GM19043 (cell line): ENCODE measurements around the gene MED15.

Experiments
- ATAC-seq: cut with Tn5 transposase; IDR thresholded peaks from one replicate; pipeline ENCODE4 v1.9.1; 2021; ENCODE audit warnings: low read depth; ENCODE audit not compliant: unreplicated experiment

MED15 gene

DNA sequence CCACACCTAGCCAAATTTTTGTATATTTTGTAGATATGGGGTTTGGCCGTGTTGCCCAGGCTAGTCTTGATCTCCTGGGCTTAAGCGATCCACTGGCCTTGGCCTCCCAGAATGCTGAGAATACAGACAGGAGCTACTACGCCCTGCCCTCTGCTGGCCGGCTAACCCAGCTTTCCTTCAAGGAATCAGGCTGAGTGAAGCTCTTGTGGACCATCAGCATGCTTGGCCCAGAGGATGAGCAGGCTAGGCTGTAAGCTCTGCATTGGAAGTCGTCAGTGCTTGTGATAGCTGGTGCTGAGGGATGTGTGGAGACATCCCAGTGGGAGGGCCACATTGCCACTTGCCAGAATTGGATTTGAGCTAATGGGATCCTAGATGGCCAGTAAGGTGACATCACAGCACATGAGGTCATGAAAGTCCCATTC is 60.6 kb downstream of the MED15 start:
- no peak for ATAC-seq

GRCh38 chr22:20568502-20569058 is 61.2 kb downstream of the MED15 start:
- no peak for ATAC-seq

DNA sequence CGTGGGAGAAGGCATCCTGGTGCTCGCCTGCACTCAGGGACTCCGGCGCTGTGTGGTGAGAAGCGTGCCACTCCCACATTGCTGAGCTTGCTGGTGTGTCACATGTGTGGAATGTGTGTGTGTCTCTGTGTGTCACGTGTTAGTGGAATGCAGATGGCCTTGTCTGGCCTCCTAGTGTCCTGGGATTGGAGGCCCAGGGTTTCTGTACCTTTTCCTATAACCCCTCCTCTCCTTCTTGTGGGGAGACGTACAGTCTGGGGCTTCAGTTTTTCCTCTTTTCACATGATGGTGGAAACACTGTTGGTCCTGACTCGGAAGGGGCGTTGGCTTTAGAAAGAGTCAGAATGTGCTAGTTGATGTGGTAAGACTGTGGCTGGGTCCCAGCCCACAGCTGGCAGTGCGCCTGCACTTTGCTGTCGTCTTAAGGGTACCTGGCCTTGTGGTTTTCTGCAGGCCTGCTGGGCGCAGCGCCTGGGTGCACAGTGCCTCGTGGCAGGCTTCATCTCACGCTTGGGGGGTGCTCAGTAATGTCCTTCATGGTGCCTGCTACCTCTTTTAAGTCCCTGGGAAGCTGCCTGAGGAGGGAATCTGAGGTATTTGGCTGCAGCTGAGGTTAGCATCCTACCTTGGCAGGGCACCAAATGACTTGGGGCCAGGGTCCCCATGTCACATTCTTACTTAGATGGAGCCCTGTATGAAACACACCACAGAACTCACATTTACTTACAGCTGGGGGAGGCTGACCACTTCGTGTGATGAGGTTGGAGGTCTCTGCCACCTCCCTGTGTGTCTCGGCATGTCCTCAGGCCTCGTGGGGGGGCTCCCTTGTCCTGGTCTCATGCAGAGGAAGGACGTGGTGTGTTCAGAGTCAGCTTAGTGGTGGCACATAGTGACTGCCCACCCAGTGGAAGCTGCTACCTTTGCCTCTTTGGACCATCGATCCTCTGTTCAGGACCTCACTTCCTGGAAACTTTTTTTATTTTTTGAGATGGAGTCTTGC is 61.9 kb downstream of the MED15 start:
- ATAC-seq = no peak

DNA sequence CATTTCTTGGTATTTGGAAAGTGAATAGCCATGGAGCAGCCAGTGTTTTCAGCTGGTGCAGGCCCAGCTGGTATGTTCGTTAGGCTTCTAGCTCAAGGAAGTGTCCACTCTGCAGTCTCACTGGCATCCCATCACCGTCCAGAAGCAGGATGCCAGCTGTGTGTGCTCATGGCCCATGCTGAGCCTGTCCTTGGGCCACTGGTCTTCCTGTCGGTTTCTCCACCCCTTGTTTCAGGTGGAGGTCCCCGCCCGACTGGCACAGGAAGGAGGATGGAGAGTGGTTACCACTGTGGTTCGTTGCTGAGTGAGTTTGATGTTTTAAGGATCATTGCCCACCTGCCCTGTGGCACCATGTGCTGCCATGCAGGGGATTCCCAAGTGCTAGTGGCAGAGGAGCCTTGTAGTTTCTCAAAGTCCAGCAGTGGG is 63.7 kb downstream of the MED15 start:
- no peak for ATAC-seq

- ATAC-seq = no peak
These were observed 64.2 kb downstream of the MED15 start for GRCh38 chr22:20571531-20572007.

DNA sequence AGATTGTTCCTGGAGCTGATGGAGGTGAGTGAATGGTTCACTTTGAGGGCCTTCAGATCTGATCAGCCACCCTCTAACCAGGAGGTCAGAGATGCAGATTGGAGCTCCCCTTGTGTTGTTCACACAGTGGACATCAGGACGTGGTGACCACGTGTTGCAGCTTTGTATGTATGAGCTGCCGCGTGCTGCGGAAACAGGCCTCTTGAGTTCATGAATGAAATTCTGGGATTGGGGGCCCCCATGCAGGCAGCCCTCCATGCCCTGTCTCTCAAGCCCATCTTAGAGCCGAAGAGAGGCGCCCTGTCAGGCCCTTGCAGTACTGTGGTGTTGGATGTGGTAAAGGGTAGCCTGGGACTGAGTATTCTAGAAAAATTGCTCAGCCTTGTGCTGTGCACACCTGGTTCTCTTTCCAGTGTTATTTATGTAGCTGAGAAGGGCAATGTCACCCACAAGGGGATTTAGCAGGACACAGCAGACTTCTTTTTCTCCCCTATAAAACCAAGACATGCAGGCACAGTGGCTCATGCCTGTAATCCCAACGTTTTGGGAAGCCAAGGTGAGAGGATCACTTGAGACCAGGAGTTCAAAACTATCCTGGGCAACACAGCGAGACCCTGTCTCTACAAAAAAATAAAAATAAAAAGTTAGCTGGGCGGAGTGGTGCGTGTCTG is 64.9 kb downstream of the MED15 start:
- no peak for ATAC-seq

DNA sequence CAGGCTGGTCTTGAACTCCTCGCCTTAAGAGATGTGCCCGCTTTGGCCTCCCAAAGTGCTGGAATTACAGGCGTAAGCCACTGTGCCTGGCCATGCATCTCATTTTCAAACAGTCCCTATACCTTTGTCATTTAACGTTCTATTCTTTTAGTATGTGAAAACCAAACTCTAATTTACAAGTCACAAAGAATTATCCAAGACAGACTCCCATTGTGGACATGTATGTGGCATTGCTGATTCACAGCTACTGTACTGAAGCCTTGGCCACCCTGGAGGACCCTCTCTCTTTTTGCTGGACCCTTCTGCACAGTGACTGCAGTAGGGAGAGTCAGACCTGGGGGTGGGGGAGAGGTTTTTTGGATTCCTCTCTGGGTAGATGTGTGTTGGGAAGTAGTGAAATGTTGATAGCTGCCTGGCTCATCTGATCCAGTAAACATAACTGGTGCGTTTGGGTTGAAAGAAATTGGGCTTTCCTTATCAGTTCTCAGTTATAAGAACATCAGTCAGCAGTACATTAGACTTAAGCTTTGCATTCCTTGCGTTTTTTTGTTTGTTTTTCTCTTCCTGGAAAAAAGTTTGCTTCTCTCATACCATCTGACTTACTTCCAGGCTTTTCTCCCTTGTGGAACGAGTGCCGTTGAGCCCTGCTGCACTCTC is 65.9 kb downstream of the MED15 start:
- no peak for ATAC-seq

DNA sequence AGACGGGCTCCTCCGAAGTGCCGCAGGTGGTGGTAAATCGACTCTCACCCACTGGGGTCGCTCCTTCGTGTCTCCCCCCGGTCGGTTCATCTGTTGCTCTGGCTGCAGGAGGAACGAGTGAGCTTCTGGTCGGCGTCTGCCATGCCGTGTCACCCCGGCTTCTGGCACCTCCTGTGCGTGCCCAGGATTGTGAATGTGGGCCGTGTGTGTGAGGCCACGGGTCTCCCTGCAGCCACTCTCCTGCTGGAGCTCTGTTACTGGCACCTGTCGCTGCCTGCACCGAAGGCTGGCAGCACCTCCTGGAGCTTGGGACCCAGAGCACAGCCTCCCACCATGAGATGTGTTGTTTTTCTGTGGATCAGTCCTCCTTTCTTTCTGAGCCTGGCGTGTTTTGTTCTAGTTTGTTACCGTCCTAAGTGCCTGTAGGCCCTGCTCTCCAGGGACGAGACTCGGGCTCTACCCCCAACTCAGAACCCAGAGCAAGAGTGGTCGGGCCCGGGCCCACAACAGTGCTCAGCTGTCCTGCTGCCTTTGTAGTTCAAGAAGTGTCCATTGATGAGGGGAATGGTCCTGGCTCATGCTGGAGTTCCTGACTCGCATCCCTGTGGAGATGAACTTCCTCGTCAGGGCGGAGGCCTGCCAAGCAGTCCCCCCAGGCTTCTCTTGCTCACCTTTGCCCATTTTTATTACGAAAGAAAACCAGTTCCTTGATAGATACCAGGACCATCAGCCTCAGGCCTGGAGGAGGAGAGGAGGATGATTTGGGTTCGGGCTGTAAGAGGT is 66.6 kb downstream of the MED15 start:
- no peak for ATAC-seq

DNA sequence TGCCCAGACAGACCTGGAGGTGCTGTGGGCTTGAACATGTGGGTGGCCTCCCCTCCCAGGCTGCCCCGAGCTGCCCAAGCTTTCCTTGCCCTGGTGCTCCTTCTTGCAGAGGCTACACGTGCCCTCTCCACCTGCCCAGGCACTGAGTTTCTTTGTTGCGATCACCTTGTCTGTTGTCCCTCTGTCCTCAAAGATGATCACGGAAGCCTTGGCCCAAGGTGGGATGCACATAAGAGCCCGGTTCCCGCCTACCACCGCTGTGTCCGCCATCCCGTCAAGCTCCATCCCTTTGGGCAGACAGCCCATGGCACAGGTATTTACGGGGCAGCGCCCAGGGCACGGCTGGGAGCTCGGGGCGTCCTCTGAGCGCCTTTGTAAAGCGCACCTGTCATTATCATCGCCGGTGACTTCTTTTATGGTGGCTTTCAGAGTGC is 67.5 kb downstream of the MED15 start:
- ATAC-seq = no peak

DNA sequence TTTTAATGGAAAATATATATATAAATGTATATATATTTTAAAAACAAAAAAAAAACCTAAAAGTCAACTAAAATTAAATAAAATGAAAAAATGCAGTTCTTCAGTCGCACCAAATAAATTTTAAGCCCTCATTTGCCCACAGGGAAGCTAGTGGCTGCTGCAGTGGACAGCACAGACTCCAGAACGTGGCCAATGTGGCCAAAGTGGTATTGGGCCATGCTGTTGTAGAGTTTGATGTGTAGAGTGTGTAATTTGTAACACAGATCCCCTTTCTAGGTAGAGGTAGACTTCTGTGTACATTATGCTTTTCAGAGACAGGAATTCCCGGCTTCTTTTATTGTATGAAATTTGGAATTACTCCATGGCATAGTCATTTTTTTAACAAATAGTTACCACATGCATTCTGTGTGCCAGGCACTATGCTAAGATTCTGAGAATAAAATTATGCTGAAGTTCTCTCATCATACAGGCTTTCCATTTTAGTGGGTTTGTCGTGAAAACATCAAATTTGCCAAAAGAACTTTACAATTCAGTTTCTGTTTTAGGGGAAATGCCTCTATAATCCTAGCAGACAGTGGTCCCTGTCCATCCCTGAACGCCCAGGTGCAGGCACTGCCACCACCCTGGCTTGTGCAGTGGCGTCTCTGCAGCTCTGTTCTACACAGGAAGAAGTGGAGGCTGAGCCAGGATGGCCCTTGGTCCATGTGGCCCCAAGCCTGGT is 68.5 kb downstream of the MED15 start:
- ATAC-seq = no peak

- ATAC-seq = no peak
These were observed 69.0 kb downstream of the MED15 start for GRCh38 chr22:20576445-20576816.

DNA sequence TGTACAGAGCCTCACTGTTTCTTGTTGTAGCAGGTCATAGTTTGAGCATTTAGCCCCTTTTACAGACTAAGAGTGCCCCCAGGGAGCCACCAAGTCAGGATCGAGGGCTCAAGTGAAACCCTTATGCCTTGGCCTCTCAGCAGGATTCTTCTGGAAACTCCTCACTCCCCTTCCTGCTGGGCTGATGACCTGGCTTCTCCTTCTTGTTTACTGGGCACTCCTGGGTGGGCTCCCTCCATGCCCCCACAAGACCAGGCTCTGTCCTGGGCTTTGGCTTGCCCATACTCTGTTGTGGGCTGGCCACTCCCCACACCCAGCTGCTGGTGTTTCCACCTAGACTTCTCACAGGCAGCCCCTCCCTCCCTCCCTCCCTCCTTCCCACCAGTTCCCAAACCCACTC is 69.6 kb downstream of the MED15 start:
- ATAC-seq = no peak

DNA sequence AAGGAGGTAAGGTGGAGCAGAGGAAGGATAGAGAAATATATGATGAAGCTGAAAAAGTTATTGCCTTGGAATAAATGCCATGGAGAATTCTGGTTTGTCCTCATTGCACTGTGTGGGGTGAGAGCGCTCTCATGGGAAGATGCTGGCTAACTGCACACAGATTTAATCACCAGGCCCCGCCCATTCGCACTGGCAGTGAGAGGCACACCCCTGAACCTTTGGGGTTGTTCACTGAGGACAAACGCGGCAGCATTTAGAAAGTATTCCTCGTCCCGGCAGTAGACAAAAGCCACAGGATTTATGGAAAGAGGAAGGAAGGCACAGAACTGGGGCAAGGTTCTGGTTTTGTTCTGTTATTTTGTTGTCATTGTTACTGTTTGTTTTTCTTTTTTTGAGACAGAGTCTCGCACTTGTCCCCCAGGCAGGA is 70.2 kb downstream of the MED15 start:
- no peak for ATAC-seq

GRCh38 chr22:20578192-20578591 is 70.8 kb downstream of the MED15 start:
- no peak for ATAC-seq

- ATAC-seq = no peak
These were observed 71.3 kb downstream of the MED15 start for GRCh38 chr22:20578707-20579106.

GRCh38 chr22:20579273-20580120 is 72.1 kb downstream of the MED15 start:
- ATAC-seq = no peak

GRCh38 chr22:20580179-20580578 is 72.8 kb downstream of the MED15 start:
- ATAC-seq = no peak
